OCI-LY7 (cell line): ENCODE results near the gene NOP9. TPM values are rescaled to one million over a fixed set of nuclear protein-coding genes. Genes with fewer than 3 reads are reported as not detected.

Source experiments
- BruUV-seq: library from RNA; stranded (reverse); fragments of 400-500 nt; replicated peaks from 2 replicates; lab custom pipeline; 2021; lab: Mats Ljungman, UMichigan
- CTCF ChIA-PET: fragments of 300-600 bp; sonication (Branson Sonifier 250); formaldehyde crosslinking; loops from one replicate; lab custom pipeline; 2022; ENCODE audit warnings: antibody characterized with exemption; ENCODE audit not compliant: unreplicated experiment; lab: Charles Lee
- POLR2A ChIA-PET: fragments of 300-600 bp; sonication (Branson Sonifier 250); formaldehyde crosslinking; loops from one replicate; lab custom pipeline; 2022; ENCODE audit warnings: antibody characterized with exemption; lab: Charles Lee
- DNase-seq: peaks from one replicate; pipeline ENCODE4 v3.0.0-alpha.2; 2015; ENCODE audit warnings: low spot score
- H2AFZ ChIP-seq: fragments of 200-600 bp; sonication (generic), shearing (Covaris generic); 2 replicates; pipeline ENCODE4 v1.6.1; 2014; ENCODE audit warnings: mild to moderate bottlenecking, antibody characterized with exemption, low read length, moderate library complexity
- H3K27ac ChIP-seq: fragments of 200-600 bp; sonication (generic); 2 replicates; pipeline ENCODE4 v1.5.1; 2014; ENCODE audit warnings: mixed run types, low read depth, mild to moderate bottlenecking, moderate library complexity, low read length, inconsistent platforms; ENCODE audit not compliant: poor library complexity, severe bottlenecking
- H3K36me3 ChIP-seq: fragments of 200-600 bp; sonication (generic); 2 replicates; pipeline ENCODE4 v1.6.1; 2014; ENCODE audit warnings: mild to moderate bottlenecking, antibody characterized with exemption, low read length, moderate library complexity, mixed read lengths; ENCODE audit not compliant: insufficient read depth
- H3K4me1 ChIP-seq: fragments of 200-600 bp; sonication (generic); 2 replicates; pipeline ENCODE4 v1.5.1; 2014; ENCODE audit warnings: mild to moderate bottlenecking, low read length; ENCODE audit not compliant: insufficient read depth, poor library complexity, severe bottlenecking
- H3K4me2 ChIP-seq: fragments of 200-600 bp; sonication (generic); 2 replicates; pipeline ENCODE4 v1.6.1; 2014; ENCODE audit warnings: mild to moderate bottlenecking, low read length
- H3K4me3 ChIP-seq: fragments of 200-600 bp; sonication (generic); 2 replicates; pipeline ENCODE4 v1.5.1; 2014; ENCODE audit warnings: mild to moderate bottlenecking, low read depth, low read length; ENCODE audit not compliant: poor library complexity, severe bottlenecking
- H3K79me2 ChIP-seq: fragments of 200-600 bp; sonication (generic); 2 replicates; pipeline ENCODE4 v1.6.1; 2016; ENCODE audit warnings: low read depth, mild to moderate bottlenecking, low read length, moderate library complexity, mixed read lengths; ENCODE audit not compliant: insufficient read depth
- H3K9me2 ChIP-seq: fragments of 200-600 bp; sonication (generic); 2 replicates; pipeline ENCODE4 v1.6.1; 2016; ENCODE audit warnings: mild to moderate bottlenecking, low read length, mixed read lengths; ENCODE audit not compliant: insufficient read depth
- H3K9me3 ChIP-seq: fragments of 200-600 bp; sonication (generic); 2 replicates; pipeline ENCODE4 v1.6.1; 2014; ENCODE audit warnings: mild to moderate bottlenecking, mixed run types, low read length, mixed read lengths
- H4K20me1 ChIP-seq: fragments of 200-600 bp; sonication (generic); 2 replicates; pipeline ENCODE4 v1.6.1; 2014; ENCODE audit warnings: mild to moderate bottlenecking, antibody characterized with exemption, low read length, moderate library complexity, mixed read lengths; ENCODE audit not compliant: insufficient read depth
- CTCF ChIP-seq: fragments of 200-600 bp; sonication (generic); conservative IDR thresholded peaks from 2 replicates; pipeline ENCODE4 v1.5.1; 2014; ENCODE audit warnings: mild to moderate bottlenecking, antibody characterized with exemption, low read length, moderate library complexity, mixed read lengths
- EZH2phosphoT487 ChIP-seq: fragments of 200-600 bp; sonication (generic); IDR thresholded peaks from 2 replicates; pipeline ENCODE4 v1.6.1; 2018; ENCODE audit warnings: low read depth, borderline replicate concordance, mild to moderate bottlenecking, mixed run types, antibody characterized with exemption, low read length, moderate library complexity, mixed read lengths
- intact Hi-C: fragments of 100-400 bp; cut with micrococcal nuclease; formaldehyde crosslinking; loops from one replicate; pipeline ENCODE4 v1.10.0; 2022; ENCODE audit not compliant: unreplicated experiment
- total RNA-seq, 2 experiments: library from RNA; depleted of rRNA in 1 of 2; stranded (reverse); fragments of >200 nt in 1 of 2; shearing (Covaris generic) in 1 of 2; gene quantifications; 2 replicates each; pipeline ENCODE4 v1.2.3, GENCODE V29; 2014 to 2022

The NOP9 gene
- total RNA-seq, 2 experiments from 2014 or later: 33.2 to 52.6 TPM

DNA sequence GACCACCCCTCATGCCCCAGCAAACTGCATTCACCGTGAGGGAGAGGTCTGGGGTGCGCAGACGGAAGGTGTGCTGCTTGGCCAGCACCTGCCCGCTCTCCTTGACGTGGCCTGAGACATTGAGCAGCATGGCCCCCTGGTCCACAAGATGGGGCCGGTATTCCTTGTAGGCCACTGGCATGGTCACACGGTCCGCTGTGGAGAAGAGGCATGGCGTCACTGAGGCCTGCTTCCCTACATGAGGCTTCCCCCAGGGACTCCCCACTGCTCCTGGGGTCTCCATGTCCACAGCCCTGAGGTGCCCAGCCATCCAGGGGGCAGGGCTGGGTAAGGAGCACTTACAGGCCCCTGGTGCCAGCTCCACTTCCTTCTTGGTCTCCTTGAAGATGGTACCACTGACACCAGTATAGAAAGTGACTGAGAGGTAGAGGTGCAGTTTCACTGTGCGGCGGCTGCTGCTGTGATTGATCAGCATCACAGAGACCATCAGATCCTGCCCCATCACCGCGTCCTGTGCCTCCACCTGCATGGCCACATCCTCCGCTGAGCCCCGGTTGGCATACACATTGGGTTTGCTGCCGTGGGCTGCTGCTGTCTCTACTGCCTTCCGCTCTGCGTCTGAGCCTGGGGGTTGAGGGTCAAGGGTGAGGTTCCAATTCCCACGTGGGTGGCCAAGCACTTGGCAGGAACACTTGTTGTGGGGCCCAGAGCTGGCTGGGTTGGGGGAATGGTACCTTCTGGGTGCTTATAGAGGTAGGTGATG lies 44.8 kb upstream of the NOP9 start:
- Histone ChIP-seq H3K9me3 (no peaks in the 10 kb centered on the region), H3K79me2 (no peaks in the 10 kb centered on the region), H3K9me2 (no peaks in the 10 kb centered on the region), H3K27ac (no peak overlapping the region), H3K4me1 (no peaks in the 10 kb centered on the region), H4K20me1 (no peaks in the 10 kb centered on the region), H3K36me3 (no peaks in the 10 kb centered on the region), H3K4me2 (no peak overlapping the region), H3K4me3 (no peak overlapping the region), H2AFZ (no peak overlapping the region)
- no peak for DNase-seq
- BruUV-seq: no TSS peak
- POLR2A ChIA-PET: interaction anchor here (1.4 kb wide), 1 partner anchor 12 kb away, joined by 3 read pairs; the partner anchor contains the start of gene TINF2
- intact Hi-C loops: no loop called here
- CTCF ChIA-PET: no interaction called here
- TF ChIP-seq CTCF (no peak), EZH2phosphoT487 (no peak)

GRCh38 chr14:24255438-24255837 lies 44.2 kb upstream of the NOP9 start:
- H3K4me1 ChIP-seq: no peaks in the 10 kb centered on the region
- H3K9me2 ChIP-seq: no peaks in the 10 kb centered on the region
- H3K9me3 ChIP-seq: no peaks in the 10 kb centered on the region
- POLR2A ChIA-PET: interaction anchor here (1.4 kb wide), 1 partner anchor 13 kb away, joined by 3 read pairs; the partner anchor contains the start of gene TINF2
- DNase-seq: no peak
- H3K36me3 ChIP-seq: no peaks in the 10 kb centered on the region
- CTCF ChIA-PET: no interaction called here
- no peaks in the 10 kb centered on the region for H3K79me2 ChIP-seq
- no peak overlapping the region for H2AFZ ChIP-seq
- intact Hi-C loops: no loop called here
- H4K20me1 ChIP-seq: no peaks in the 10 kb centered on the region
- H3K27ac ChIP-seq: no peak overlapping the region
- H3K4me3 ChIP-seq: no peak overlapping the region
- H3K4me2 ChIP-seq: no peak overlapping the region
- TF ChIP-seq EZH2phosphoT487: no peak
- TF ChIP-seq CTCF: no peak
- no TSS peak for BruUV-seq
